Measurements from ENCODE around the gene DMXL2. TPM values are rescaled to one million over a fixed set of nuclear protein-coding genes. Genes with fewer than 3 reads are reported as not detected.
"Not testable (repeated sequence)": the region's sequence is repeated elsewhere in the genome, so short reads cannot be mapped to it uniquely, and the experiment has no call there.

Gene DMXL2
- total and polyA plus RNA-seq, 9 of the 15 experiments (the other 6 are each of a cell fraction or from before 2014, with no cell fraction given), result 9.3 to 57.7 (median 30.7) TPM

GRCh38 chr15:51648101-51648500, 25.5 kb upstream of the DMXL2 start:
- not testable (repeated sequence) for BruUV-seq (replicated peaks); H2AFZ ChIP-seq (ENCODE audit: low read depth, low read length); ATAC-seq; H3K4me3 ChIP-seq; H3K79me2 ChIP-seq (ENCODE audit: control insufficient read depth, insufficient read depth, low read length); H4K20me1 ChIP-seq (replicated peaks; ENCODE audit: control insufficient read depth, insufficient read depth, low read length); FAIRE-seq; DNase-seq (ENCODE audit: extremely low read depth in 1 of 4, low spot score in 3 of 4); H3K27ac ChIP-seq (ENCODE audit: extremely low read depth, low read depth, low read length); H3K27me3 ChIP-seq (ENCODE audit: control insufficient read depth in 2 of 2, insufficient read depth in 2 of 2, low read length in 2 of 2); H3K4me2 ChIP-seq (ENCODE audit: insufficient read depth, low read length); H3K36me3 ChIP-seq (ENCODE audit: control insufficient read depth, insufficient read depth, low read length); H3K9me1 ChIP-seq (ENCODE audit: control insufficient read depth, insufficient read depth, low read length); H3K9me3 ChIP-seq (replicated peaks; ENCODE audit: control insufficient read depth, insufficient read depth, low read depth, low read length); H3K9ac ChIP-seq (ENCODE audit: insufficient read depth in 1 of 2, low read depth in 2 of 2, low read length in 2 of 2)
- ChIA-PET POLR2A (interaction anchor here (1.4 kb wide), 1 partner anchor 128 kb away, joined by 3 read pairs; no protein-coding TSS in a partner anchor), CTCF (ENCODE audit: low intra/inter-chr PET ratio) (interaction anchor here (5.0 kb wide), 1 partner anchor 128 kb away, joined by 106 read pairs; no protein-coding TSS in a partner anchor)
- intact Hi-C loops (cut with micrococcal nuclease), result loop anchor here (5.0 kb wide), 1 partner anchor 246 kb away; no protein-coding TSS in a partner anchor
- no CpG with 5 or more reads among the region's 1 CpG for WGBS (ENCODE audit: insufficient coverage, low coverage, missing lambda C conversion rate)
- in situ Hi-C loops (cut with MboI), result loop anchor here (5.0 kb wide), 1 partner anchor 124 kb away; no protein-coding TSS in a partner anchor
- TF ChIP-seq, protein P1, sequence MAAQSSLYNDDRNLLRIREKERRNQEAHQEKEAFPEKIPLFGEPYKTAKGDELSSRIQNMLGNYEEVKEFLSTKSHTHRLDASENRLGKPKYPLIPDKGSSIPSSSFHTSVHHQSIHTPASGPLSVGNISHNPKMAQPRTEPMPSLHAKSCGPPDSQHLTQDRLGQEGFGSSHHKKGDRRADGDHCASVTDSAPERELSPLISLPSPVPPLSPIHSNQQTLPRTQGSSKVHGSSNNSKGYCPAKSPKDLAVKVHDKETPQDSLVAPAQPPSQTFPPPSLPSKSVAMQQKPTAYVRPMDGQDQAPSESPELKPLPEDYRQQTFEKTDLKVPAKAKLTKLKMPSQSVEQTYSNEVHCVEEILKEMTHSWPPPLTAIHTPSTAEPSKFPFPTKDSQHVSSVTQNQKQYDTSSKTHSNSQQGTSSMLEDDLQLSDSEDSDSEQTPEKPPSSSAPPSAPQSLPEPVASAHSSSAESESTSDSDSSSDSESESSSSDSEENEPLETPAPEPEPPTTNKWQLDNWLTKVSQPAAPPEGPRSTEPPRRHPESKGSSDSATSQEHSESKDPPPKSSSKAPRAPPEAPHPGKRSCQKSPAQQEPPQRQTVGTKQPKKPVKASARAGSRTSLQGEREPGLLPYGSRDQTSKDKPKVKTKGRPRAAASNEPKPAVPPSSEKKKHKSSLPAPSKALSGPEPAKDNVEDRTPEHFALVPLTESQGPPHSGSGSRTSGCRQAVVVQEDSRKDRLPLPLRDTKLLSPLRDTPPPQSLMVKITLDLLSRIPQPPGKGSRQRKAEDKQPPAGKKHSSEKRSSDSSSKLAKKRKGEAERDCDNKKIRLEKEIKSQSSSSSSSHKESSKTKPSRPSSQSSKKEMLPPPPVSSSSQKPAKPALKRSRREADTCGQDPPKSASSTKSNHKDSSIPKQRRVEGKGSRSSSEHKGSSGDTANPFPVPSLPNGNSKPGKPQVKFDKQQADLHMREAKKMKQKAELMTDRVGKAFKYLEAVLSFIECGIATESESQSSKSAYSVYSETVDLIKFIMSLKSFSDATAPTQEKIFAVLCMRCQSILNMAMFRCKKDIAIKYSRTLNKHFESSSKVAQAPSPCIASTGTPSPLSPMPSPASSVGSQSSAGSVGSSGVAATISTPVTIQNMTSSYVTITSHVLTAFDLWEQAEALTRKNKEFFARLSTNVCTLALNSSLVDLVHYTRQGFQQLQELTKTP (IDR thresholded peaks at IDR 0.05; ENCODE audit: low read depth in 1 of 2, partially characterized antibody in 2 of 2), result peak in 1 of 2 experiments; percentile 94
- H3K4me1 ChIP-seq (replicated peaks in 1 of 2; ENCODE audit: control insufficient read depth in 2 of 2, insufficient read depth in 2 of 2, low read length in 2 of 2), result peaks cover 18 to 38% of the 10 kb centered on the region in 2 experiments
